DOHH2 (cell line): ENCODE data around the gene RNF6.

ENCODE experiments used
- CTCF ChIP-seq: fragments of 200-600 bp; sonication (generic); IDR thresholded peaks from one replicate; pipeline ENCODE4 v1.5.1; 2014; ENCODE audit warnings: antibody characterized with exemption, mild to moderate bottlenecking, low read depth, low read length; ENCODE audit not compliant: poor library complexity, severe bottlenecking
- EZH2phosphoT487 ChIP-seq: fragments of 200-600 bp; sonication (generic); IDR thresholded peaks from 2 replicates; pipeline ENCODE4 v1.6.1; 2017; ENCODE audit warnings: borderline replicate concordance, mild to moderate bottlenecking, antibody characterized with exemption, low read length, moderate library complexity, mixed read lengths

- TF ChIP-seq CTCF (no peak), EZH2phosphoT487 (no peak)
Observed at GRCh38 chr13:26259634-26260033, 37.5 kb upstream of the RNF6 start.
